PC-3 (cell line): ENCODE measurements around the gene C1QL1.

Experiments used
- EZH2 ChIP-seq: fragments of 300-600 bp; sonication (generic); IDR thresholded peaks from one replicate; pipeline ENCODE4 v1.6.1; 2017; ENCODE audit warnings: antibody characterized with exemption, mild to moderate bottlenecking, low read length; ENCODE audit not compliant: unreplicated experiment
- EZH2phosphoT487 ChIP-seq: fragments of 300-600 bp; sonication (generic); IDR thresholded peaks from 2 replicates; pipeline ENCODE4 v1.6.1; 2018; ENCODE audit warnings: mild to moderate bottlenecking, antibody characterized with exemption, low read length, borderline replicate concordance
- TF ChIP-seq, protein P1 (sequence below): fragments of 300-600 bp; sonication (generic); conservative IDR thresholded peaks from 2 replicates; pipeline ENCODE4 v1.5.1; 2017; ENCODE audit warnings: antibody characterized with exemption, low read depth, mild to moderate bottlenecking, low read length

DNA sequence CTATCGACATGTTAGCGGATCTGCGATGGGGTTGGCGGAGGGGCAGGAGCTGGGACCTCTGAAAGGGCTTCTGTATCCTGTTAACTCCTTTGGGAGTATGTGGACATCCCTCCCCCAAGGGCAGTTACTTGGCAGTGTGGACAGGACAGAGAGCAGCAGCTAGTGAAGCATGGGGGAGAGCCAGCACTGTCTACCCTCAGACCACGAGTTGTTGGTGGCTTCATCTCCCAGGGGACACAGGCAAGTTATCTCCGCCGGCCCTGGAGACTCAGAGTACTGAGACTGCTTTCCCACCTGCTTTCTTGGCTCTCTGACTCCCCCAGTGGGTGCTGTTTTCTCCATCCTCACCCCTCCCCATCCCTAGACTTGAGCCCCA lies 47.5 kb downstream of the C1QL1 start:
- TF ChIP-seq, protein P1, sequence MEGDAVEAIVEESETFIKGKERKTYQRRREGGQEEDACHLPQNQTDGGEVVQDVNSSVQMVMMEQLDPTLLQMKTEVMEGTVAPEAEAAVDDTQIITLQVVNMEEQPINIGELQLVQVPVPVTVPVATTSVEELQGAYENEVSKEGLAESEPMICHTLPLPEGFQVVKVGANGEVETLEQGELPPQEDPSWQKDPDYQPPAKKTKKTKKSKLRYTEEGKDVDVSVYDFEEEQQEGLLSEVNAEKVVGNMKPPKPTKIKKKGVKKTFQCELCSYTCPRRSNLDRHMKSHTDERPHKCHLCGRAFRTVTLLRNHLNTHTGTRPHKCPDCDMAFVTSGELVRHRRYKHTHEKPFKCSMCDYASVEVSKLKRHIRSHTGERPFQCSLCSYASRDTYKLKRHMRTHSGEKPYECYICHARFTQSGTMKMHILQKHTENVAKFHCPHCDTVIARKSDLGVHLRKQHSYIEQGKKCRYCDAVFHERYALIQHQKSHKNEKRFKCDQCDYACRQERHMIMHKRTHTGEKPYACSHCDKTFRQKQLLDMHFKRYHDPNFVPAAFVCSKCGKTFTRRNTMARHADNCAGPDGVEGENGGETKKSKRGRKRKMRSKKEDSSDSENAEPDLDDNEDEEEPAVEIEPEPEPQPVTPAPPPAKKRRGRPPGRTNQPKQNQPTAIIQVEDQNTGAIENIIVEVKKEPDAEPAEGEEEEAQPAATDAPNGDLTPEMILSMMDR = no peak
- TF ChIP-seq EZH2 = no peak
- TF ChIP-seq EZH2phosphoT487 = no peak
